MCF 10A (cell line): ENCODE measurements around the gene SLC25A31. TPM values are rescaled to one million over a fixed set of nuclear protein-coding genes. Genes with fewer than 3 reads are reported as not detected.

Experiments
- BruUV-seq: library from RNA; stranded (reverse); fragments of 400-500 nt; replicated peaks from 2 replicates; lab custom pipeline; 2021; lab: Mats Ljungman, UMichigan
- CTCF ChIA-PET: fragments of 300-600 bp; sonication (Branson Sonifier 250); formaldehyde crosslinking; extraction: SDS; loops from one replicate; lab custom pipeline; 2021; ENCODE audit warnings: antibody characterized with exemption, inconsistent platforms; lab: Yijun Ruan, JAX
- POLR2A ChIA-PET: fragments of 300-600, 350-650 bp; sonication (Branson Sonifier 250); formaldehyde crosslinking; extraction: SDS; loops from one replicate; lab custom pipeline; 2020; ENCODE audit warnings: antibody characterized with exemption, inconsistent platforms; lab: Yijun Ruan, JAX
- DNase-seq: peaks from one replicate; pipeline ENCODE4 v3.0.0-alpha.2; 2018; ENCODE audit not compliant: unreplicated experiment
- H3K27ac Mint-ChIP-seq: one replicate; pipeline ENCODE4 v1.8.0; 2022; ENCODE audit warnings: mild to moderate bottlenecking, low read depth, mixed read lengths; ENCODE audit not compliant: unreplicated experiment
- H3K27me3 Mint-ChIP-seq: one replicate; pipeline ENCODE4 v1.8.0; 2022; ENCODE audit warnings: mixed read lengths; ENCODE audit not compliant: insufficient read depth, unreplicated experiment
- H3K36me3 Mint-ChIP-seq: one replicate; pipeline ENCODE4 v1.8.0; 2022; ENCODE audit warnings: mild to moderate bottlenecking, moderate library complexity, mixed read lengths; ENCODE audit not compliant: insufficient read depth, unreplicated experiment
- H3K4me1 Mint-ChIP-seq: one replicate; pipeline ENCODE4 v1.8.0; 2022; ENCODE audit warnings: mixed read lengths; ENCODE audit not compliant: insufficient read depth, unreplicated experiment
- H3K4me3 Mint-ChIP-seq: one replicate; pipeline ENCODE4 v1.8.0; 2022; ENCODE audit warnings: mild to moderate bottlenecking, moderate library complexity, mixed read lengths; ENCODE audit not compliant: unreplicated experiment
- H3K9me3 Mint-ChIP-seq: one replicate; pipeline ENCODE4 v1.8.0; 2022; ENCODE audit warnings: mixed read lengths; ENCODE audit not compliant: unreplicated experiment
- intact Hi-C: fragments of 100-400 bp; cut with micrococcal nuclease; formaldehyde crosslinking; loops from 2 replicates; pipeline ENCODE4 v1.14.1; 2022
- total RNA-seq: library from RNA; stranded (reverse); gene quantifications from 2 replicates; pipeline ENCODE4 v1.2.3, GENCODE V29; 2022
- TF ChIP-seq, protein P1 (sequence below): fragments of 200-600 bp; IDR thresholded peaks from one replicate; pipeline ENCODE4 v1.8.0; 2022; ENCODE audit warnings: antibody characterized with exemption, mild to moderate bottlenecking; ENCODE audit not compliant: unreplicated experiment

Gene SLC25A31
- total RNA-seq, 1 experiment from 2014 or later, result not detected

DNA sequence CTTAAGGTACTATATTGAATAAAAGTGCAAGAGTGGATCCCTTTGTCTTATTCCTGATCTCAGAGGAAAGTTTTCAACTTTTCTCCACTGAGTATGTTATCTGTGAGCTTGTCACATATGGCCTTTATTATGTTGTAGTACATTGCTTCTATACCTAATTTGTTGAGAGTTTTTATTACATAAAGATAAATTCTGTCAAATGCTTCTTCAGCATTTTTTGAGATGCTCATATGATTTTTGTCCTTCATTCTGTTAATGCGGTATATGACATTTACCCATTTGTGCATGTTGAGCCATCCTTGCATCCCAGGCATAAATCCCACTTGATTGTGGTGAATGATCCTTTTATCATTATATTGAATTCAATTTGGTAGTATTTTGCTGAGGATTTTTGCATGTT lies 11.0 kb downstream of the SLC25A31 start:
- Mint-ChIP-seq H3K27ac (no peak overlapping the region), H3K4me1 (no peaks in the 10 kb centered on the region), H3K9me3 (peaks cover 12% of the 10 kb centered on the region), H3K27me3 (no peaks in the 10 kb centered on the region), H3K4me3 (no peak overlapping the region), H3K36me3 (no peaks in the 10 kb centered on the region)
- ChIA-PET CTCF (interaction anchor here (3.7 kb wide), 1 partner anchor 8 kb away, joined by 21 read pairs; no protein-coding TSS in a partner anchor), POLR2A (no interaction called here)
- no peak for DNase-seq
- BruUV-seq, result no TSS peak
- intact Hi-C loops, result no loop called here
- TF ChIP-seq, protein P1, sequence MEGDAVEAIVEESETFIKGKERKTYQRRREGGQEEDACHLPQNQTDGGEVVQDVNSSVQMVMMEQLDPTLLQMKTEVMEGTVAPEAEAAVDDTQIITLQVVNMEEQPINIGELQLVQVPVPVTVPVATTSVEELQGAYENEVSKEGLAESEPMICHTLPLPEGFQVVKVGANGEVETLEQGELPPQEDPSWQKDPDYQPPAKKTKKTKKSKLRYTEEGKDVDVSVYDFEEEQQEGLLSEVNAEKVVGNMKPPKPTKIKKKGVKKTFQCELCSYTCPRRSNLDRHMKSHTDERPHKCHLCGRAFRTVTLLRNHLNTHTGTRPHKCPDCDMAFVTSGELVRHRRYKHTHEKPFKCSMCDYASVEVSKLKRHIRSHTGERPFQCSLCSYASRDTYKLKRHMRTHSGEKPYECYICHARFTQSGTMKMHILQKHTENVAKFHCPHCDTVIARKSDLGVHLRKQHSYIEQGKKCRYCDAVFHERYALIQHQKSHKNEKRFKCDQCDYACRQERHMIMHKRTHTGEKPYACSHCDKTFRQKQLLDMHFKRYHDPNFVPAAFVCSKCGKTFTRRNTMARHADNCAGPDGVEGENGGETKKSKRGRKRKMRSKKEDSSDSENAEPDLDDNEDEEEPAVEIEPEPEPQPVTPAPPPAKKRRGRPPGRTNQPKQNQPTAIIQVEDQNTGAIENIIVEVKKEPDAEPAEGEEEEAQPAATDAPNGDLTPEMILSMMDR, result no peak

DNA sequence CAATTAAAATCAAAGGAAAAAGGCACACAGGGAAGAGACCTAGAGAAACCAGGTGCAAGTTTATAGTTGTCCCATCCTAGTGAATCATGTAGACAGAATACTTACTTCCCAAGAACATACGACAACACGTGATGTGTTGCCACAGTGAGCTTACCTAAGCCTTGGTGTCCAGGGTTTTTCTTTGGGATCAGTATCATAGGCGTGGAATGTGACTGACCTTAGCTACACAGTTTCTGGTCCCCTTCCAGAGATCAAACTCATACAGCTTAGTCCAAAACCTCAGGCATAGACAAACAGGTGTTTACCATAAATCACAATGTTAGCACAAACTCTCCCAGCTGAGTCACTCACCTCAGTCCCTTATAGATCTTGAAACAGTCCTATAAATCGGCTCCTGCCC lies 17.7 kb downstream of the SLC25A31 start:
- Mint-ChIP-seq H3K4me1 (no peaks in the 10 kb centered on the region), H3K4me3 (no peak overlapping the region), H3K9me3 (peaks cover 6% of the 10 kb centered on the region), H3K27me3 (no peaks in the 10 kb centered on the region), H3K36me3 (no peaks in the 10 kb centered on the region), H3K27ac (no peak overlapping the region)
- intact Hi-C loops, result no loop called here
- BruUV-seq, result no TSS peak
- TF ChIP-seq, protein P1, result no peak
- ChIA-PET CTCF (interaction anchor here (0.5 to 0.9 kb wide), 2 partner anchors 16 to 124 kb away, joined by 3 to 5 read pairs; no protein-coding TSS in a partner anchor), POLR2A (interaction anchor here (0.5 to 1.1 kb wide), 2 partner anchors 9 to 10 kb away, joined by 3 to 4 read pairs; no protein-coding TSS in a partner anchor)
- DNase-seq, result no peak

DNA sequence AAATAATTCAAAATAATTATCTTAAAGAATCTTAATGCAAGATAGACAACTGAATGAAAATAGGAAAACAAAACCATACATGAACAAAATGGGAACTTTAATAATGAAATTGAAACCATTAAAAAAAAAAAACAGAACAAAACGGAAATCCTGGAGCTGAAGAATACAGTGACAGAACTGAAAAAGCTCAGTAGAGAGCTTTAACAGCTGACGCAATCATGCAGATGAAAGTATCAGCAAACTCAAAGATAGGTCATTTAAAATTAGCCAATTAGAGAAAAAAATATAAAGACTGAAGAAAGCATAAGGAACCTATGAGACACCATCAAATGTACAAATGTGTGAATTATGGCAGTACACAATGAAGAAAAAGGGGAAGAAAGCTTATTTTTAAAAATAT lies 18.8 kb downstream of the SLC25A31 start:
- TF ChIP-seq, protein P1, result no peak
- H3K27ac Mint-ChIP-seq, result no peak overlapping the region
- no peaks in the 10 kb centered on the region for H3K4me1 Mint-ChIP-seq
- intact Hi-C loops, result no loop called here
- POLR2A ChIA-PET, result no interaction called here
- peaks cover 10% of the 10 kb centered on the region for H3K9me3 Mint-ChIP-seq
- no TSS peak for BruUV-seq
- no peaks in the 10 kb centered on the region for H3K27me3 Mint-ChIP-seq
- H3K36me3 Mint-ChIP-seq, result no peaks in the 10 kb centered on the region
- H3K4me3 Mint-ChIP-seq, result no peak overlapping the region
- CTCF ChIA-PET, result interaction anchor here (0.6 to 0.7 kb wide), 3 partner anchors 86 to 775 kb away, joined by 3 to 4 read pairs (median 3); no protein-coding TSS in a partner anchor
- DNase-seq, result no peak

DNA sequence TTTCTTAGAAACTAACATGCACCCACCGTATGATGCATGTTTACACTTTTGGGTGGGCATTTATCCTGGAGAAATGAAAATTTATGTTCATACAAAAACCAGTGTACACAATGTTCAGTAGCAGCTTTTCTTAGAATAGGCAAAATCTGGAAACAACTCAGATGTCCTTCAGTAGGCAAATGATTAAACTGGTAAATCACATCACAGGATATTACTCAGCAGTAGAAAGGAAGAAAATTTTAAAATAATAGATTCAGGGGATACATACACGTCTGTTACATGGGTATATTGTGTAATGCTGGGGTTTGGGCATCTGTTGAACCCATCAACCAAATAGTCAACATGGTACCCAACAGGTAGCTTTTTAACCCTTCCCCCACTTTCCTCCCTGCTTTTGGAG lies 26.7 kb downstream of the SLC25A31 start:
- H3K27ac Mint-ChIP-seq, result no peak overlapping the region
- H3K9me3 Mint-ChIP-seq, result peaks cover 15% of the 10 kb centered on the region
- H3K4me3 Mint-ChIP-seq, result no peak overlapping the region
- CTCF ChIA-PET, result interaction anchor here (1.0 kb wide), 1 partner anchor 11 kb away, joined by 4 read pairs; no protein-coding TSS in a partner anchor
- H3K36me3 Mint-ChIP-seq, result no peaks in the 10 kb centered on the region
- intact Hi-C loops, result no loop called here
- TF ChIP-seq, protein P1, result no peak
- H3K4me1 Mint-ChIP-seq, result no peaks in the 10 kb centered on the region
- POLR2A ChIA-PET, result no interaction called here
- no peaks in the 10 kb centered on the region for H3K27me3 Mint-ChIP-seq
- DNase-seq, result no peak
- BruUV-seq, result no TSS peak
